Measurements from ENCODE around the gene IFNA2.
"Not testable (repeated sequence)": the region's sequence is repeated elsewhere in the genome, so short reads cannot be mapped to it uniquely, and the experiment has no call there.

IFNA2 gene

GRCh38 chr9:21381448-21382339 lies 3.5 kb downstream of the IFNA2 start:
- DNase-seq = no peak

- DNase-seq = not testable (repeated sequence)
Observed at GRCh38 chr9:21371467-21371866, 13.7 kb downstream of the IFNA2 start.

- DNase-seq = no peak
Observed at GRCh38 chr9:21367957-21368356, 17.2 kb downstream of the IFNA2 start, which contains the start of gene IFNA13. TSS of gene IFNA13 (minus strand) at chr9:21368057. CDS start at chr9:21368010, 47 bp downstream.

DNA sequence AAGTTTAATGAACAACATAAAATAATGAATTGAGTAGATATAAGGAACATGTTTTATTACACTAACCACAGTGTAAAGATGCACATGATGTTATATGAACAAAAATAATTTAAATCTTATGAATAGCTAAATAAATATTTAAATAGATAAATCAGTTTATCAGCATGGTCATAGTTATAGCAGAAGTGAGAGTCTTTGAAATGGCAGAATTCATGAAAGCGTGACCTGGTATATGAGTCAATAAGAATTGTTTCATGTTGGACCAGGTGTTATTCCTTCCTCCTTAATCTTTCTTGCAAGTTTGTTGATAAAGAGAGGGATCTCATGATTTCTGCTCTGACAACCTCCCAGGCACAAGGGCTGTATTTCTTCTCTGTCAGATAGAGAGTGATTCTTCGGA lies 18.0 kb downstream of the IFNA2 start:
- DNase-seq = not testable (repeated sequence)

GRCh38 chr9:21362287-21362686 lies 22.9 kb downstream of the IFNA2 start:
- DNase-seq = no peak

- no peak for DNase-seq
Observed at GRCh38 chr9:21357479-21358460, 27.4 kb downstream of the IFNA2 start.

DNA sequence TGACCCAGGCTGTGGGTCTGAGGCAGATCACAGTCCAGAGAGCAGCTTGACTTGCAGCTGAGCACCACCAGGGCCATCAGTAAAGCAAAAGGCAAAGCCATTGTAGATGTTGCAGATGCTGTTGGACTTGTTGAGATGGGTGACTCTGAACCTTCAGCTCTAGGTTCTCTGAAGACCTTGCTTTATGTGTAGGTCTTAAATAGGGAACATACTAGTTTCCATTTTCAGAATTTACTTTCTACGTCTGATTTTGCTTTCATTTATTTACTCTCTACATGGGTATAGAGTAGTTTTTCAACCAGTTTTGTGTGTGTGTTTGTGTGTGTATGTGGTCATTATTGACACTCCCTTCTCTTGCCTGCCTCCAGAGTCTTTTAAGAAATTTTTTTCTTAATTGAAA lies 34.4 kb downstream of the IFNA2 start, which contains the start of gene IFNA6:
Gene IFNA6, minus strand, starts transcription at position 101 of the 400 bp plus-strand sequence. Its CDS starts 0 bp downstream, at position 101.
- no peak for DNase-seq

- no peak for DNase-seq
Observed at GRCh38 chr9:21348430-21348970, 36.7 kb downstream of the IFNA2 start.

DNA sequence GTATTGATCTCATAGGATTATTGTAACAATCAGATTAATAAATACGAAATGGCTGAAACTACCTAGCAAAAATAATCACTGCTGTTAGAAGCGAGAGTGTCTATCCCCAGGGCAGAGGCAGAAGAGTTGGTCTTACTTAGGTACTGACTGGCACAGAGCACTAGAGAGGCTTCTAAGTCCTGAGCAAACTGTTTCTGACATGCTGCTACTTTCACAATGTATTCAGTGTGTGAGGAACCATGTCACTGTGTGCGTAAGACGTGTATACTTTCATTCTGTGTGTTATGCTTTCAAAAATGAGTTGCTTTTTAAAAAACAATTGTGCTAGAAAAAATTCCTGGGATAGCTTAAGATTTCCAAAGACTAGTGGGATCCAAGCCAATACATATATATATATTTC lies 44.5 kb downstream of the IFNA2 start:
- no peak for DNase-seq

DNA sequence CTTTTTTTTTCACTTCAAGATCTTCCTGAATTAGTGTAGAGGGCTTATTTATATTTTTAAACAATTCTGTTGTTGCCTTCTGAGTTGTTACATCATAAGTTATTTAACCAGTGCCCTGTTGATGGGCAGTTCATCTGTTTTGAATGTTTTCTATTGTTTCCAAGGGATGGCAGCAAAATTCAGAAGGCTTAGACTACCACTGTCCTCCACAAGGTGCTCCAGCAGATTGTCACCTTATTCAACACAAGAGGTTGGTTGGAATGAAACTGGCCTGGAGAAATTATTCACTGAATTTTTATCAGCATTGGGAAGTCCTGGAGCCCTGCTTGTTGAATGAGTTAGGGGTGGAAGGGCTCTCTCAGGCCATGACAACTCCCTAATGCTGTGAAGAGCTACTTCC lies 48.7 kb downstream of the IFNA2 start:
- DNase-seq = no peak

DNA sequence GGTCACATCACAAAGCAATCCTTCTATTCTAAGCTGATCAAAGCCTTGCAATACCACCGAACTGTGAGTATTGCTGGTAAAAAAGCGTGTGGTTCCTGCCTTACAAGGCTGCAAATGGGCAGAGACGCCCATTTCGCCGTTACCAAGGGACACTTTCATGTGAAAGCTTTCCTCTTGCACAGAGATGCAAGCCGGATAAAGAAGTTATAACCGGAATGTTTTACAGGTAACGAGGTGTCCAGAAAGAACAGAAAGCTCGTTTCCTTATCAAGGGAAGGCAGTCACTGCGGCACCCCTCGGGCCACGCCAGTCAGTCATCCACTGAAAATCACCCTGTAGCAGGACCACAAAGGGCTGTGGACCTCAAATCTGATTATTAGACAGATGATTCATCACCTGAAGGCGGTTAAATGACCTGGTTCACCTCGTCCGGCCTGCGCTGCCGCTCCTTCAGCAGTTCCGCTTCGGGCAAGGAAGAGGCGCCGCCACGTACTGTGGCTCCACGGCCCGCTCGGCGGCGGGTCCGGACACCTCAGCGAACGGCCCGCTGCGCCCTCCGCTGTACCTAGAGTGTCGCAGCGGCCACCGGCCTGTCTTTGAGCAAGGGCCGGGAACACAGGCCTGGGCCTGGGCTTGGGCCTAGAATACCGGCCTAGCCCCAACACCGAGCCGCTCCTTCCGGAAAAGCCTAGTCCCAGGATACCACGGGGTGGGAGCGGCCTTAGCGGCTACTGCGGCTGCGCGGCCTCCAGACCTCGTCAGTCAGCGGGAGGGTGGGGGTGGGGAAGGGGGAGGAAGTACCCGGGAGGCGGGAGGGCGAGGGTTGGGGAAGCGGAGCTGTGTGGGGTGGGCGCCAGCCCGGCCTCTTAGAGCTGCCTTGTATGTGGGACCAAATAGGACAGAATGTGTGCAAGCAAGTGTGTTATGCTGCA lies 50.2 kb downstream of the IFNA2 start, which contains the start of gene KLHL9:
Gene KLHL9, minus strand, starts transcription at position 704 of the 932 bp plus-strand sequence. Its CDS starts 545 bp downstream, at position 159.
- DNase-seq = peak; percentile 85
